OCI-LY7 (cell line): ENCODE results near the gene IFI44L.

Experiments used
- CTCF ChIP-seq: fragments of 200-600 bp; sonication (generic); conservative IDR thresholded peaks from 2 replicates; pipeline ENCODE4 v1.5.1; 2014; ENCODE audit warnings: mild to moderate bottlenecking, antibody characterized with exemption, low read length, moderate library complexity, mixed read lengths
- EZH2phosphoT487 ChIP-seq: fragments of 200-600 bp; sonication (generic); IDR thresholded peaks from 2 replicates; pipeline ENCODE4 v1.6.1; 2018; ENCODE audit warnings: low read depth, borderline replicate concordance, mild to moderate bottlenecking, mixed run types, antibody characterized with exemption, low read length, moderate library complexity, mixed read lengths

GRCh38 chr1:78619032-78619431 lies 1.2 kb upstream of the IFI44L start:
- TF ChIP-seq CTCF (no peak), EZH2phosphoT487 (no peak)
